ENCODE data around the gene NSUN3. TPM values are rescaled to one million over a fixed set of nuclear protein-coding genes. Genes with fewer than 3 reads are reported as not detected.

NSUN3 gene
- total RNA-seq, 2 experiments from 2014 or later, result 14.1 TPM

DNA sequence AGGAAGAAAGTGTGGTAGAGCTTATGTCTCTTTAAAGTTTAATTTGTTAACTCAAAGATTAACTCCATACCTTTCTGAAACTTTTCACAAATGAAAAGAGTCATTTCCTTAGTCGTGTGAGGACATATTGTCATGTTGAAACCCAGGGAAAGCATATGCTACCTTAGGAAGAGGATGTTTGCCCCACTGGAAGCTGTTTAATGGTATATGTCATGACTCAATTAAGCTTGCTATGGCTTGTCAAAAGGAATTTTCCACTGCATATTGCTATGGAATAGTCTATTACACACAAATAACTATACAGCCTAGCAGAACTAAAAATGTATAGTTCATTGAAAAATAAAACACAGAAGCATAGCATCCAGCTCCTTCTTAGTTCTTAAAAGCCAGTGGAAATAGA lies 69.9 kb downstream of the NSUN3 start:
- Mint-ChIP-seq H3K27me3 (ENCODE audit: low read depth) (no peaks in the 10 kb centered on the region), H3K36me3 (ENCODE audit: low read depth) (peaks cover 7% of the 10 kb centered on the region), H3K4me1 (ENCODE audit: low read depth) (no peaks in the 10 kb centered on the region), H3K4me3 (no peak overlapping the region), H3K27ac (no peak overlapping the region), H3K9me3 (ENCODE audit: insufficient read depth) (no peaks in the 10 kb centered on the region)
- ATAC-seq (no peak), DNase-seq (no peak)
- POLR2A ChIA-PET, result no interaction called here
- CTCF ChIA-PET, result no interaction called here

DNA sequence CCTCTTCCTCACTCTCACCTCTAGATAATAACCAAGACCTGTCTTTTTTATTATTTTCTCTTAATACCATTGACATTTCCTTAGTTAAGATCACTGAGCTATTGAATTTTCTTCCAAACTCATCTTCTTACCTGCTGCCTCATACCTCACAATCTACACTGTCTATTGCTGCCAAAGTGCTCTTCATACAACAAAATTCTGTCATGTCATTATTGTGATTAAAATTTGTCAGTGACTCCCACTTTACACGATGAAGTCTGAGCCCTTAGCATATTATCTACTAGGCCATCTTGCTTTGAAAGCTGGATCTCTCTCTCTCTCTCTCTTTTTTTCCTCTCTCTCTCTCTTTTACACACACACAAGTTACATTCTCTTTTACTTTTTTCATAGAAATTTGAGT lies 73.3 kb downstream of the NSUN3 start:
- Mint-ChIP-seq H3K9me3 (ENCODE audit: insufficient read depth) (no peaks in the 10 kb centered on the region), H3K4me3 (no peak overlapping the region), H3K4me1 (ENCODE audit: low read depth) (no peaks in the 10 kb centered on the region), H3K36me3 (ENCODE audit: low read depth) (no peaks in the 10 kb centered on the region), H3K27ac (no peak overlapping the region), H3K27me3 (ENCODE audit: low read depth) (no peaks in the 10 kb centered on the region)
- POLR2A ChIA-PET, result no interaction called here
- DNase-seq (no peak), ATAC-seq (no peak)
- CTCF ChIA-PET, result no interaction called here

DNA sequence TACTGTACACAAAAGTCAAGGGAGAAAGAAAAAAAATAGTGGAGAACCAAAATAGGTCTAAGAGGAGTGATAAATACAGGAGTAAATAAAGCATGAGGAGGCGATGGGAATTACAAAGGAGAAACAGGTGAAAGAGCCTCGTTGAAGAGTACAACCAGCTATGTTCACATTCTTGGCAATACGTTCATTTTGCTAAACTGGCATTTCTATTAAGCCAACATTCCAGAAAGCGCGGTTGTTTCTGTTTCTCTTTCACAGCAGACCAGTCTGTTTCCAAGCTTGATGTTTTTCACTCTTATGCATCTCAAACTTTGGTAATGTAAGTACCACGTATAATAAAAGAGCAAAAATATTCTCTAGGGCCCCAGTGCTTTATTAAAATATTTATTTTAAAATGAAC lies 74.5 kb downstream of the NSUN3 start:
- Mint-ChIP-seq H3K4me3 (no peak overlapping the region), H3K27ac (no peak overlapping the region), H3K36me3 (ENCODE audit: low read depth) (no peaks in the 10 kb centered on the region), H3K4me1 (ENCODE audit: low read depth) (no peaks in the 10 kb centered on the region), H3K9me3 (ENCODE audit: insufficient read depth) (no peaks in the 10 kb centered on the region), H3K27me3 (ENCODE audit: low read depth) (no peaks in the 10 kb centered on the region)
- CTCF ChIA-PET, result no interaction called here
- ATAC-seq (no peak), DNase-seq (no peak)
- POLR2A ChIA-PET, result no interaction called here

DNA sequence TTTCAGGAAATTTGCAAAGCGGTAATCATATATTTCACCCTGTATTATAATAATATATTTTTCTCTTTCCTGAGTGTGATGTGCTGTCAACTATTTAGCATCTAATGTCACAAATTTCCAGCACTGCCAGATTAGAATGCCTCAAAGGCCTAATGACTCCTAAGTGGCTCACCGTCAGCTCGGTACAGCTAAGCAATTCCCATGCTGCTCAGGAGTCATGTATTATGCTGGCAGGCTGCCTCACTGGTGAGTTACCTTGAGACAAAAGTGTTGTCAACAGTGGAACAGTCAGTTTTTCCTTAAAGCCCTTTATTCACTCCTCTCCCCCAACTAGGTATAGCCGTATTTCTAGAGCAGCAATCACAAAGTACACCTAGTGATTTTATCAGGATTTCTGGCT lies 83.6 kb downstream of the NSUN3 start:
- Mint-ChIP-seq H3K4me3 (no peak overlapping the region), H3K27me3 (ENCODE audit: low read depth) (no peaks in the 10 kb centered on the region), H3K9me3 (ENCODE audit: insufficient read depth) (no peaks in the 10 kb centered on the region), H3K4me1 (ENCODE audit: low read depth) (no peaks in the 10 kb centered on the region), H3K27ac (no peak overlapping the region), H3K36me3 (ENCODE audit: low read depth) (no peaks in the 10 kb centered on the region)
- ChIA-PET POLR2A (no interaction called here), CTCF (no interaction called here)
- no peak for DNase-seq
- ATAC-seq, result no peak

DNA sequence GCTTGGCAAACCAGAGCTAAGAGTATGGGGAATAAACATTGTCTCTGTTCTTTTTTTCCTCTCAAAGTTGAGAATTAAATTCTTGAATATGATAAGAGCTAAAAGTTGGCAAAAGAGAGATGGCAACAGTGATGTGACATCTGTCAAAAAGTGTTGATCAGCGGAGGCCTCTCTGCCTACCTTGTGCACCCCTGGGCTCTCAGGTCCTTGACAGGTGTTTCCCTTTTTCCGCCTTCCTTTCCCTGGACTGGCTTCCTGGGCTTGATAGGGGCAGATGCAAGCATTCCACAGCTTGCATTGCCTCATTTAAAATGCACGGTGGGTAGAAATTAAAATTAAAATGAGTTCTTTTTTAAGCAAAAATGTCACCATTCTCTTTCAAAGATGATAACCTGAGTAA lies 84.2 kb downstream of the NSUN3 start:
- POLR2A ChIA-PET, result no interaction called here

DNA sequence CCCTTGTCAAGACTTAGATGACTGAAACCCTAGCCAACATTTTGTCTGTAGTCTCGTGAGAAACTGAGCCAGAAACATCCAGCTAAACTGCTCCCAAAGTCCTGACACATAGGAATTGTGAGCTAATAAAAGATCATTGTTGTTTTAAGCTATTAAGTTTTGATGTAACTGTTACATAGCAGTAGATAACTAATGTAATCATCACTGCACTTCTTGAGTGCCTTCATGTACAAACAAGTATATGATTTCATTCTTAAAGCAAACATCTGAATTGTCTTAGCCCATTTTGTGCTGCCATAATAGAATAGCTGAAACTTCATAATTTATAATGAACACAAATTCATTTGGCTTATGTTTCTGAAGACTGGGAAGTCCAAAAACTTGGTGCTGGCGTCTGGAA lies 87.3 kb downstream of the NSUN3 start:
- CTCF ChIA-PET, result no interaction called here
- H3K4me1 Mint-ChIP-seq (ENCODE audit: low read depth), result no peaks in the 10 kb centered on the region
- DNase-seq (no peak), ATAC-seq (no peak)
- H3K36me3 Mint-ChIP-seq (ENCODE audit: low read depth), result no peaks in the 10 kb centered on the region
- H3K9me3 Mint-ChIP-seq (ENCODE audit: insufficient read depth), result no peaks in the 10 kb centered on the region
- POLR2A ChIA-PET, result no interaction called here
- H3K27me3 Mint-ChIP-seq (ENCODE audit: low read depth), result no peaks in the 10 kb centered on the region
- H3K27ac Mint-ChIP-seq, result no peak overlapping the region
- no peak overlapping the region for H3K4me3 Mint-ChIP-seq

More for the DNA sequence above, 84.2 kb downstream of the NSUN3 start:
- ATAC-seq (no peak), DNase-seq (no peak)
- no peak overlapping the region for H3K27ac Mint-ChIP-seq
- H3K4me1 Mint-ChIP-seq (ENCODE audit: low read depth), result no peaks in the 10 kb centered on the region
- no peak overlapping the region for H3K4me3 Mint-ChIP-seq
- CTCF ChIA-PET, result no interaction called here
- H3K27me3 Mint-ChIP-seq (ENCODE audit: low read depth), result no peaks in the 10 kb centered on the region
- H3K9me3 Mint-ChIP-seq (ENCODE audit: insufficient read depth), result no peaks in the 10 kb centered on the region
- H3K36me3 Mint-ChIP-seq (ENCODE audit: low read depth), result no peaks in the 10 kb centered on the region

DNA sequence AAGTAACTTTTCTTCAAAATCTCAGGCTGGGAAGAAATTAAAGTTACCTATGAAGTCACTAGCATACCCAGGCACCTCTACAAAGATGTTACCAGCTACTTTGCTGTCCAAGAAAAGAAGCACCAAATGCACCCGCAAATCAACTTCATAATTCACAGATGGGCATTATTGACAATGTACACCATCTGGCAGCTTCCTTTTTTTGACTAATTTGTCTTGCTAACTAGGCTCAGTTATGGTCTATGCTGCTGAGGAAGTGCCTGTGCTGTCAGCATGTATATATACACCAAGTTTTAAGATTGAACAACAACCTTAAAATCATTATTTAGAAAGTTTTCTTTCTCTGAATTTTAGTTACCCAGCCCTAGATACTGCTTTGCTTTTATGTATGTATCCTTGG lies 93.8 kb downstream of the NSUN3 start:
- no peak overlapping the region for H3K27ac Mint-ChIP-seq
- no peaks in the 10 kb centered on the region for H3K36me3 Mint-ChIP-seq (ENCODE audit: low read depth)
- no peaks in the 10 kb centered on the region for H3K9me3 Mint-ChIP-seq (ENCODE audit: insufficient read depth)
- CTCF ChIA-PET, result no interaction called here
- peaks cover 5% of the 10 kb centered on the region for H3K27me3 Mint-ChIP-seq (ENCODE audit: low read depth)
- H3K4me3 Mint-ChIP-seq, result no peak overlapping the region
- POLR2A ChIA-PET, result no interaction called here
- ATAC-seq (no peak), DNase-seq (no peak)
- no peaks in the 10 kb centered on the region for H3K4me1 Mint-ChIP-seq (ENCODE audit: low read depth)

DNA sequence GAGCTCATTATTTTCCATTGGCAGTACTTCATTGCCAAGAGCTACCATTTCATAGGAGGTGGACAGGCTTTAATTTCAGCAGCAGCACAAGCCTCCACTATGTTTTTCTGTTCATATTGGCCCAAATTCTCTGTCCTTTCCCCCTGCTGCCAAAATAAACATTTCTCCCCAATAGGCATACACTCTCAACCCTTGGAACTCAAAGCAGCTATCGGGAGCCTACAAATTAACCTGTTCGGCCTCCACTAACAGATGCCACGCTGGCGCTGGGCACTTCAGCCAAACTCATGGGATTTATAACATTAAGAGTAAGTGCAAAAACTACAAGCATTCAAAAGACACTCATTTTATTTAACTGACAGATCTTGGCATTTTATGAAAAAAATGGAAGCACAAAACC lies 95.7 kb downstream of the NSUN3 start:
- no peak overlapping the region for H3K27ac Mint-ChIP-seq
- H3K9me3 Mint-ChIP-seq (ENCODE audit: insufficient read depth), result no peaks in the 10 kb centered on the region
- H3K4me3 Mint-ChIP-seq, result no peak overlapping the region

DNA sequence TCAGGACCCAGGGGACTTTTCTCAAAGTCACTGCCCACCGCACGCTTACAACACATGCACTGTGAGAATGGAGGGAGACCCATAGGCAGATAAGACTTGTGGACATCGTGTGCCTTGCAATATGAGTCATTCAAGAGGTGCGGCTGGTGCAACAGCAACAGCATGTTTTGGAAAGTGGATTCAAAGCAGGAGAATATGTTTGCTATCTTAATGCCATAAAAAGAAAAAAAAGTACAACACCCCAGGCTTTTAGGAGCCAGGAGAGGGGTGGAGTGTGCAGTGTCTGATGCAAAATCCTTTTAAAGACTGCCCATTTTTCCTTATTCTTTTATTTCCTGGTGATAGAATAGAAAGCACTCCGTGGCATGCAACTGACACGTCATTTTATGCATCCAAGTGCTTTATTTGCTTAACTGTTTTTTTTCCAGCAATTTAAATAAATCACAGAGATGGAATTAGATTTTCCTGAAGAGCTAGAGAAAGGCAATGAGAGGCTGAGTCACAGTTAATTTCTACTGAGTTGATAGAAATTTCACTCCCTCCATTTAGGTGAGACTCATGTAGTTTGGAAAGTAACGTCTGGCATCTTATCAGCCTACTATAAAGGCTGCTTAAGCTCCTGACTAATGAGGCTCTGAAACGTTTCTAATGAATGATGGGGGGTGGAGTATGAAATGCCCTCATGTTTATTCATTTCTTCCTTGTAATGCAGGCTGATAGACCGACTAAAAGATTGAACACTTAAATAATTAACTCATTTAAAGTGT lies 96.4 kb downstream of the NSUN3 start:
- Mint-ChIP-seq H3K9me3 (ENCODE audit: insufficient read depth) (no peaks in the 10 kb centered on the region), H3K4me1 (ENCODE audit: low read depth) (no peaks in the 10 kb centered on the region), H3K4me3 (no peak overlapping the region), H3K27ac (no peak overlapping the region), H3K27me3 (ENCODE audit: low read depth) (peaks cover 5% of the 10 kb centered on the region), H3K36me3 (ENCODE audit: low read depth) (no peaks in the 10 kb centered on the region)
- DNase-seq (no peak), ATAC-seq (no peak)
- ChIA-PET CTCF (no interaction called here), POLR2A (no interaction called here)

More for the DNA sequence above, 95.7 kb downstream of the NSUN3 start:
- ChIA-PET POLR2A (no interaction called here), CTCF (no interaction called here)
- no peaks in the 10 kb centered on the region for H3K4me1 Mint-ChIP-seq (ENCODE audit: low read depth)
- DNase-seq (no peak), ATAC-seq (no peak)
- H3K36me3 Mint-ChIP-seq (ENCODE audit: low read depth), result no peaks in the 10 kb centered on the region
- peaks cover 5% of the 10 kb centered on the region for H3K27me3 Mint-ChIP-seq (ENCODE audit: low read depth)

DNA sequence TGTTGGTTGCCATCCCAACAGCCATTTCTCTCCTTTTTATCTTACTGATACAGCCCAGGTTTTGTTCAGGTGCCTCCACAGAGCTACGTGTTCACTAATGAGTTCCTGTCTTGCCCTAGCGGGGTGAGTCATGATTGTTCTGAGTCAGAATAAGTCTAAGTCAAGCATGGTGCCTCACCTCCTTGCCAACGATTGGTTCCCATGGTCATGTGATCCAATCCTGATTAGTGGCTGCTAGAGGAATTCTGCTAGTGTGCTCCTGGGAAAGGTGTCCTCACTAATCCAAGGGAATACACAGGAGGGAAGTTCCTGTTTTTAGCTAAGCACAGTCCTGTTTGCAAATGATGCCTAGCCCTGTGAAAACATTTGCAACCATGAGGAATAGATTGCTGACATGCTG lies 99.8 kb downstream of the NSUN3 start:
- Mint-ChIP-seq H3K27ac (no peak overlapping the region), H3K9me3 (ENCODE audit: insufficient read depth) (no peaks in the 10 kb centered on the region), H3K36me3 (ENCODE audit: low read depth) (no peaks in the 10 kb centered on the region), H3K4me1 (ENCODE audit: low read depth) (no peaks in the 10 kb centered on the region), H3K4me3 (no peak overlapping the region), H3K27me3 (ENCODE audit: low read depth) (no peaks in the 10 kb centered on the region)
- ATAC-seq (no peak), DNase-seq (no peak)
- ChIA-PET CTCF (no interaction called here), POLR2A (interaction anchor here (0.5 kb wide), 1 partner anchor 1817 kb away, joined by 3 read pairs; no protein-coding TSS in a partner anchor)

DNA sequence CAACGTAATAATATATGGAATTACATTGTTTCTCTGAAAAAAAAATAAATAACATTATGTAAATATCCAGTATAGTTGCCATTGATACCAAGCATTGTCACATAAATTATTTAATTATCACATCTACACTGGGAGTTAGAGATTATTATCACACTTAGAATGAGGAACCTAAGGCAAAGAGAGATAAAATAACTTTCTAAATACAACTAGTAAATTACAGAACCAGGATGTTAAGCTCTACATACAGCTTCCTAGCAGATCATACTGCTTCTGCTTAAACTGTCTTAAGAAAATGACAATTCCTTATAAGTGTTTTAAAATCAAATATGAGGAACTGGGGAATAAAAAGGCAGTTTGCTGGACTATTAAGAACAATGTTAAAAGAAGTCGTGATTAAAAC lies 104.5 kb downstream of the NSUN3 start:
- H3K27me3 Mint-ChIP-seq (ENCODE audit: low read depth), result peaks cover 2% of the 10 kb centered on the region
- H3K27ac Mint-ChIP-seq, result no peak overlapping the region
- ChIA-PET POLR2A (no interaction called here), CTCF (no interaction called here)
- H3K9me3 Mint-ChIP-seq (ENCODE audit: insufficient read depth), result no peaks in the 10 kb centered on the region
- no peaks in the 10 kb centered on the region for H3K4me1 Mint-ChIP-seq (ENCODE audit: low read depth)
- DNase-seq, result no peak
- no peaks in the 10 kb centered on the region for H3K36me3 Mint-ChIP-seq (ENCODE audit: low read depth)
- H3K4me3 Mint-ChIP-seq, result no peak overlapping the region
- no peak for ATAC-seq

DNA sequence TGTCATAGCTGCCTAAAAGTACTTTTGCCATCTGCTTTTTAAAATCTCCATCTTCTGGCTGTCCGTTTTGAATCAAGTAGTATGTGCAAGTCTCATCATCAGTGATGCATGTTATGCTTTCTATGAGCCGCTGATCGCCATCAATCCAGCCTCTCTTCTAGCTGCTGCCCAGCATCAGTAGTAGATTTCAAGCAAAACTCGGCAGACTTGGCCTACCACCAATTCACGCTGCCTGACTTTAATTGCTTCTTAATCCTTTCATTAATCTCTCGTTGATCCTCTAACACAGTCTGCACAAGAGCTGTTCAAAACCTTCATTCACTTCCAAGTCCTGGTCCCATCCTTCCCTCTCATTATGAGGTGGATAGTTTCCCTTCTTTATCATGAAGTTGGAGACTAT lies 104.9 kb downstream of the NSUN3 start:
- peaks cover 2% of the 10 kb centered on the region for H3K27me3 Mint-ChIP-seq (ENCODE audit: low read depth)
- POLR2A ChIA-PET, result no interaction called here
- no peak overlapping the region for H3K4me3 Mint-ChIP-seq
- ATAC-seq (no peak), DNase-seq (no peak)
- no peak overlapping the region for H3K27ac Mint-ChIP-seq
- no peaks in the 10 kb centered on the region for H3K36me3 Mint-ChIP-seq (ENCODE audit: low read depth)
- H3K9me3 Mint-ChIP-seq (ENCODE audit: insufficient read depth), result no peaks in the 10 kb centered on the region
- no peaks in the 10 kb centered on the region for H3K4me1 Mint-ChIP-seq (ENCODE audit: low read depth)
- CTCF ChIA-PET, result no interaction called here

DNA sequence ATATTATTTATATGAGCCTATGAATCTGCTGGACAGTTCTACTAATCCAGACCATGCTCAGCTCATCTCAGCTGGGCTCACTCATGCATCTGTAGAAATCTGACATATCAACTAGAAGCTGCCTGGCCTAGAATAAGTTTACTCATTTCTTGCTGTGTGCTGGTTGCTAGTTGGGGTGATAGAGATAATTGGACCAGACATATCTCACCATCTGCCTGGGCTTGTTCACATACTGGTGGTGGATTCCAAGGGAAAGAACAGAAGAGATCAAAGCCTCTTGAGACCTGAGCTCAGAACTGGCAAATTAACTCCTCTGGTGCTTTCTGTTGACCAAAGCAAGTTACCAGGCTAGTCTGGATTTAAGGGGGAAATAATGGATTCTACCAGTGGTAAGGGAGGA lies 109.1 kb downstream of the NSUN3 start:
- no peaks in the 10 kb centered on the region for H3K36me3 Mint-ChIP-seq (ENCODE audit: low read depth)
- POLR2A ChIA-PET, result no interaction called here
- H3K27me3 Mint-ChIP-seq (ENCODE audit: low read depth), result peaks cover 3% of the 10 kb centered on the region
- DNase-seq (no peak), ATAC-seq (no peak)
- H3K4me1 Mint-ChIP-seq (ENCODE audit: low read depth), result no peaks in the 10 kb centered on the region
- CTCF ChIA-PET, result no interaction called here
- H3K4me3 Mint-ChIP-seq, result no peak overlapping the region
- H3K27ac Mint-ChIP-seq, result no peak overlapping the region
- H3K9me3 Mint-ChIP-seq (ENCODE audit: insufficient read depth), result no peaks in the 10 kb centered on the region

Data from activated CD8-positive, alpha-beta T cell treated with anti-CD3 and anti-CD28 coated beads, Interleukin-2, amount 10 ng/mL, durations not matched to agents 7 days and 5 days (primary cell).